Activated CD8-positive, alpha-beta memory T cell treated with anti-CD3 and anti-CD28 coated beads, Interleukin-2, amount 10 ng/mL, durations not matched to agents 7 days and 5 days (primary cell): Measurements from ENCODE around the gene C4orf17. TPM values are rescaled to one million over a fixed set of nuclear protein-coding genes. Genes with fewer than 3 reads are reported as not detected.
"Not testable (repeated sequence)": the region's sequence is repeated elsewhere in the genome, so short reads cannot be mapped to it uniquely, and the experiment has no call there.

Experiments used
- ATAC-seq: fragments of 150-1000 bp; cut with Tn5 transposase; one replicate; pipeline ENCODE4 v1.10.0; 2021; ENCODE audit warnings: moderate library complexity
- CTCF ChIA-PET: fragments of 350-600 bp; sonication (Branson Sonifier 250); formaldehyde crosslinking; loops from one replicate; lab custom pipeline; 2021; ENCODE audit warnings: antibody characterized with exemption; lab: Charles Lee
- DNase-seq: peaks from one replicate; pipeline ENCODE4 v3.0.0-alpha.2; 2020
- H3K27ac Mint-ChIP-seq: one replicate; pipeline ENCODE4 v1.8.0; 2021; ENCODE audit warnings: mild to moderate bottlenecking, mixed read lengths
- H3K27me3 Mint-ChIP-seq: one replicate; pipeline ENCODE4 v1.8.0; 2021; ENCODE audit warnings: mixed read lengths
- H3K36me3 Mint-ChIP-seq: one replicate; pipeline ENCODE4 v1.8.0; 2021; ENCODE audit warnings: mild to moderate bottlenecking, mixed read lengths
- H3K4me1 Mint-ChIP-seq: one replicate; pipeline ENCODE4 v1.8.0; 2021; ENCODE audit warnings: mixed read lengths
- H3K4me3 Mint-ChIP-seq: one replicate; pipeline ENCODE4 v1.8.0; 2021; ENCODE audit warnings: mild to moderate bottlenecking, moderate library complexity, mixed read lengths
- H3K9me3 Mint-ChIP-seq: one replicate; pipeline ENCODE4 v1.8.0; 2022; ENCODE audit warnings: low read depth, mixed read lengths
- total RNA-seq, 2 experiments: library from RNA; stranded (reverse); gene quantifications; one replicate each; pipeline ENCODE4 v1.2.3, GENCODE V29; 2021

Gene C4orf17
- not detected for total RNA-seq

DNA sequence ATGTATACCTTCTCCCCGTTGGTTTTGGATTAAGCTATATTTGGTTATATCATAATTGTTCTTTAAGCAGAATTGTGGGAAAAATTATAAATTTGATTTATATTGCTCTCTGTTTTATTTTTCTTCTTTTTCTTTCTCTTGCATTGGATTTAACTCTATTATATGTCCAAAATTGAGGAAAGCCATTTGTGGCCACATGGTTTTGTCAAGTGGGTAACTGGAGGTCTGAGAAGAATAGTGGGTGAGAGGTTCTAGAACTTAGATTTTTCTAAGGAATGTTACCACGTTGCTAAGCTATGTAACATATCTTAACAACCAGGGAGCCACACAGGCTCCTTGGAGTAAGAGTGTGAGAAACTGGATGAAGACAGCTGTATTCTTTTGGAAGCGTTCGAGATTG lies at the start of gene C4orf17:
C4orf17 (plus strand) TSS at position 301 of the 400 bp plus-strand sequence. CDS start 2,061 bp downstream, outside the sequence.
- H3K4me1 Mint-ChIP-seq = peaks cover 23% of the 10 kb centered on the region
- H3K27ac Mint-ChIP-seq = no peak within 1 kb of the TSS
- no peak within 1 kb of the TSS for H3K4me3 Mint-ChIP-seq
- no peak for DNase-seq
- H3K27me3 Mint-ChIP-seq = peaks cover 20% of the 10 kb centered on the region
- H3K9me3 Mint-ChIP-seq = no peaks in the 10 kb centered on the region
- H3K36me3 Mint-ChIP-seq = peaks cover 4% of the 10 kb centered on the region
- CTCF ChIA-PET = interaction anchor here (1.3 kb wide), 2 partner anchors 40 to 48 kb away, joined by 3 read pairs; no protein-coding TSS in a partner anchor
- ATAC-seq = no peak

DNA sequence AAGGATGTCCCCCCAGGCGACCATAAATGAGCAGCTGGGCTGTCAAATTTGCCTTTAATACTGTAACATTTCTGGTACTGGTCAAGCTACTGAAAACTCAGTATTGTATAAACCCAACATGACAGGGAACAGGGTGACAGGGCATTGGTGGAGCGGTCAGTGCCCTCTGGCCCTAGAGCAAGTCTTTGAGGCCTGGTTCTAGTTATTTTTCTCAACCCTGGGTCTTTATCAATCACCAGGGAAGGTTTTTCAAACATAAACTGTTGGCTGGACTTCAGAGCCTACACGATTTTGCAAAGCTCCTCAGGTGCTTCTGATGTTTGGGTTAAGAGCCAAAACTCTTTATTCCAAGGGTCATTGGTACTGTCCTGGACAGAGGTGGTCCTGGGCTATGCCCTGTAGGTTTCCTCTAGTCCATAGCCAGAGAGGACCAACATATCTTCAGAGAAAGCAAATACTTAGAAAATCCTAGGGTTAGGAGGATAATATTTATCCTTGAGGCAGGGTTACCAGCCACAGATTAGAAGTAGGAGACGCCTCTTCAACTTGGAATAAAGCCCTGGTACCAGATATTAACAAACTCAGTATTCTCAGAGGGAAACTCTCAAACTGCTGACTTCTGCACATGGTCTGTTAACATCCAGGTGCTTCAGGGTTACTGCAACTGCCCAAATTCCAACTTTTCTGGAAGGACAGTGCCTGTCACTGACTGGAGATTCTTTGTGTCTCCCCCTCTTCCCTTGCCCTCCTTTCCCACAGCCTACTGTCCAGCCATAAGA lies 49.0 kb upstream of the C4orf17 start:
- Mint-ChIP-seq H3K27me3 (peaks cover 29% of the 10 kb centered on the region), H3K9me3 (no peaks in the 10 kb centered on the region), H3K36me3 (no peaks in the 10 kb centered on the region), H3K27ac (no peak overlapping the region), H3K4me1 (no peaks in the 10 kb centered on the region), H3K4me3 (no peak overlapping the region)
- ATAC-seq = no peak
- CTCF ChIA-PET = interaction anchor here (0.8 to 1.7 kb wide), 3 partner anchors 29 to 55 kb away, joined by 3 read pairs; partner anchors contain the start of gene C4orf17
- no peak for DNase-seq

GRCh38 chr4:99462875-99463464 lies 47.9 kb upstream of the C4orf17 start:
- DNase-seq = peak; percentile 66
- peak; percentile 51 for ATAC-seq

DNA sequence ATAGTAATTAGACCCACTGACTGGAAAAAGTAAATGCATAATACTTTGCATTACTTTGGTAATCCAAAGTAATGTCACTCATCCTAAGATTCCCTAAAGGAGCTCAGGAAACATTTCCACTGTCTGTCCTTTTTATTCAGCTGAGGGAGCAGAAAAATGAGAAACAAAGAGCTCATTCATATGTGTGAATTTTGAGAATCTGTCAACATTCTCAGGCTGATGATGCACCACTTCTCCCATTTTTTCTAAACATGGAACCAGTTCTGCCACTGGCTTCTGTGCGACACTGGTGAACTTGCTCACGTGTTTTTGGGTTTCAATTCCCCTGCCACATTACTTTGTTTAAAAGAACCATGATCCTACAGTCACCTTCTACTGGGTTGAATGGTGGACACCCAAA lies 47.3 kb upstream of the C4orf17 start:
- no peak overlapping the region for H3K4me3 Mint-ChIP-seq
- H3K27ac Mint-ChIP-seq = no peak overlapping the region
- CTCF ChIA-PET = interaction anchor here (0.9 to 1.8 kb wide), 10 partner anchors 9 to 469 kb away, joined by 3 to 13 read pairs (median 4); partner anchors contain the start of gene METAP1
- no peaks in the 10 kb centered on the region for H3K9me3 Mint-ChIP-seq
- ATAC-seq = no peak
- H3K4me1 Mint-ChIP-seq = no peaks in the 10 kb centered on the region
- no peak for DNase-seq
- H3K36me3 Mint-ChIP-seq = no peaks in the 10 kb centered on the region
- peaks cover 39% of the 10 kb centered on the region for H3K27me3 Mint-ChIP-seq

More at GRCh38 chr4:99462875-99463464, 47.9 kb upstream of the C4orf17 start:
- H3K36me3 Mint-ChIP-seq = no peaks in the 10 kb centered on the region
- H3K4me3 Mint-ChIP-seq = no peak overlapping the region
- CTCF ChIA-PET = interaction anchor here (0.7 to 1.8 kb wide), 12 partner anchors 20 to 468 kb away, joined by 3 to 13 read pairs (median 4); partner anchors contain the start of genes C4orf17 and METAP1
- no peaks in the 10 kb centered on the region for H3K9me3 Mint-ChIP-seq
- no peak overlapping the region for H3K27ac Mint-ChIP-seq
- H3K4me1 Mint-ChIP-seq = no peaks in the 10 kb centered on the region
- peaks cover 37% of the 10 kb centered on the region for H3K27me3 Mint-ChIP-seq

GRCh38 chr4:99467887-99468286 lies 42.9 kb upstream of the C4orf17 start:
- ATAC-seq = no peak
- CTCF ChIA-PET = no interaction called here
- no peak overlapping the region for H3K27ac Mint-ChIP-seq
- no peak for DNase-seq
- no peak overlapping the region for H3K4me3 Mint-ChIP-seq
- H3K9me3 Mint-ChIP-seq = no peaks in the 10 kb centered on the region
- peaks cover 41% of the 10 kb centered on the region for H3K27me3 Mint-ChIP-seq
- no peaks in the 10 kb centered on the region for H3K4me1 Mint-ChIP-seq
- no peaks in the 10 kb centered on the region for H3K36me3 Mint-ChIP-seq

GRCh38 chr4:99468889-99469288 lies 41.9 kb upstream of the C4orf17 start:
- Mint-ChIP-seq H3K4me1 (no peaks in the 10 kb centered on the region), H3K27me3 (peaks cover 39% of the 10 kb centered on the region), H3K9me3 (no peaks in the 10 kb centered on the region), H3K27ac (no peak overlapping the region), H3K36me3 (no peaks in the 10 kb centered on the region), H3K4me3 (no peak overlapping the region)
- ATAC-seq (no peak), DNase-seq (no peak)
- CTCF ChIA-PET = no interaction called here

DNA sequence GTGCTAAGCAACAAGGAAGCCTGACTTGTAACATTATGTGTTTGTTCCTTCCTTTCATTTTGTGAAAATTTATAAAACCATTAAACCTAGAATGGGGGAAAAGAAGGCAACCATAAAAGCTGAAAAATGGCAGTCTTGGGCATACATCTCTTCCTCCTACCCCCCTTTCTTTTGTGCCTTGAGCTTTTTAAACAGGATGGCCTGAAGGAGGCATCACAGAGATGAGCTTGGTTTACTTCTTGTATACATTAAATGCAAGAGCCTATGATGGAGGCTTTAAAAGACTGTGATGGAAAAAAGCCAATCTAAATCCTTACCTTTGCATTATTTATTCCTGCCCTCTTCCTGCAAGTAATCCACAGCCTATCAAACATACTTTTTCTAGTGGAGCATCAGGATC lies 39.5 kb upstream of the C4orf17 start:
- ATAC-seq (no peak), DNase-seq (no peak)
- Mint-ChIP-seq H3K27ac (no peak overlapping the region), H3K27me3 (peaks cover 36% of the 10 kb centered on the region), H3K4me3 (no peak overlapping the region), H3K36me3 (no peaks in the 10 kb centered on the region), H3K9me3 (no peaks in the 10 kb centered on the region), H3K4me1 (no peaks in the 10 kb centered on the region)
- CTCF ChIA-PET = interaction anchor here (0.7 kb wide), 1 partner anchor 415 kb away, joined by 3 read pairs; no protein-coding TSS in a partner anchor

GRCh38 chr4:99471896-99472295 lies 38.9 kb upstream of the C4orf17 start:
- H3K36me3 Mint-ChIP-seq = no peaks in the 10 kb centered on the region
- no peak for ATAC-seq
- H3K4me1 Mint-ChIP-seq = no peaks in the 10 kb centered on the region
- DNase-seq = no peak
- no peak overlapping the region for H3K27ac Mint-ChIP-seq
- peaks cover 36% of the 10 kb centered on the region for H3K27me3 Mint-ChIP-seq
- CTCF ChIA-PET = no interaction called here
- H3K9me3 Mint-ChIP-seq = no peaks in the 10 kb centered on the region
- no peak overlapping the region for H3K4me3 Mint-ChIP-seq

- DNase-seq = no peak
- Mint-ChIP-seq H3K27ac (no peak overlapping the region), H3K9me3 (no peaks in the 10 kb centered on the region), H3K4me3 (no peak overlapping the region), H3K4me1 (no peaks in the 10 kb centered on the region), H3K27me3 (peaks cover 27% of the 10 kb centered on the region), H3K36me3 (no peaks in the 10 kb centered on the region)
- CTCF ChIA-PET = no interaction called here
- ATAC-seq = no peak
Measured at GRCh38 chr4:99473131-99473530, 37.7 kb upstream of the C4orf17 start.

DNA sequence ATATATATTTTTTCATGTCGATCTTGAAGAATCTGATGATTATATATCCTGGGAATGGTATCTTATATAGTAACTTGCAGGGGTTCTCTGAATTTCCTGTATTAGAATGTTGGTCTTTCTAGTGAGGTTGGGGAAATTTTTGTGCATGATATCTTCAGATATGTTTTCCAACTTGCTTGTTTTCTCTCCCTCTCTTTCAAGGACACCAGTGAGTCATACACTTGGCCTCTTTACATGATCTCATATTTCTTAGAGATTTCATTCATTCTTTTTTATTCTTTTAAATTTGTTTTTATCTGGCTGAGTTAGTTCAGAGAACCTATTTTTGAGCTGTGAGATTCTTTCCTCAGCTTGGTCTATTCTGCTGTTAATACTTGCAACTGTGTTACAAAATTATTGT lies 27.2 kb upstream of the C4orf17 start:
- CTCF ChIA-PET = interaction anchor here (1.0 kb wide), 1 partner anchor 9 kb away, joined by 3 read pairs; no protein-coding TSS in a partner anchor
- peaks cover 14% of the 10 kb centered on the region for H3K27me3 Mint-ChIP-seq
- no peak overlapping the region for H3K27ac Mint-ChIP-seq

DNA sequence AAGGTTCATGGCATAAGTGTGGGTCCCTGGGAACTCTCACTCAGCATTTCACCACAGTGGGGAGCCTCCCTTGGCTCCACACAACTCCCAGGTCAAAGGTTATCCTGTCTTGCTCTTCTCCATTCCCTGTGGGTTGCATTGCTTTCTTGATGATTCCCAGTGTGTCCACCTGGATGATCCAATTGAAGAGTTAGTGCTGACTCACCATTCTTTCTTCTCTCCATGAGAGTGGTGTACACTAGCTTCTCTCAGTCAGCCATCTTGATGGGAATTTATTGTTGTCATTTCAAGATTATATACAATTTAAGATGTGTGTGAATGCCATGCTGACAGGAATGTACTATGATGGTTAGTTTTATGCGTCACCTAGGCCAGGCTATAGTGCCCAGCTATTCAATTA lies 25.6 kb upstream of the C4orf17 start:
- CTCF ChIA-PET = no interaction called here
- no peaks in the 10 kb centered on the region for H3K4me1 Mint-ChIP-seq
- DNase-seq = no peak
- H3K27me3 Mint-ChIP-seq = peaks cover 16% of the 10 kb centered on the region
- no peak overlapping the region for H3K27ac Mint-ChIP-seq
- H3K4me3 Mint-ChIP-seq = no peak overlapping the region
- no peaks in the 10 kb centered on the region for H3K36me3 Mint-ChIP-seq
- peaks cover 15% of the 10 kb centered on the region for H3K9me3 Mint-ChIP-seq
- ATAC-seq = no peak

More for the DNA sequence above, 27.2 kb upstream of the C4orf17 start:
- no peak for ATAC-seq
- no peaks in the 10 kb centered on the region for H3K36me3 Mint-ChIP-seq
- no peaks in the 10 kb centered on the region for H3K4me1 Mint-ChIP-seq
- H3K4me3 Mint-ChIP-seq = no peak overlapping the region
- peaks cover 15% of the 10 kb centered on the region for H3K9me3 Mint-ChIP-seq
- no peak for DNase-seq

GRCh38 chr4:99486648-99487047 lies 24.2 kb upstream of the C4orf17 start:
- Mint-ChIP-seq H3K27me3 (peaks cover 13% of the 10 kb centered on the region), H3K9me3 (peaks cover 15% of the 10 kb centered on the region)
- H3K27ac Mint-ChIP-seq, H3K4me1 Mint-ChIP-seq, H3K36me3 Mint-ChIP-seq, H3K4me3 Mint-ChIP-seq, CTCF ChIA-PET, DNase-seq, ATAC-seq: not testable (repeated sequence)

- no peaks in the 10 kb centered on the region for H3K36me3 Mint-ChIP-seq
- DNase-seq = no peak
- peaks cover 5% of the 10 kb centered on the region for H3K27me3 Mint-ChIP-seq
- no peak overlapping the region for H3K4me3 Mint-ChIP-seq
- ATAC-seq = no peak
- CTCF ChIA-PET = no interaction called here
- H3K27ac Mint-ChIP-seq = no peak overlapping the region
- H3K4me1 Mint-ChIP-seq = no peaks in the 10 kb centered on the region
- H3K9me3 Mint-ChIP-seq = peaks cover 13% of the 10 kb centered on the region
Measured at GRCh38 chr4:99490286-99490685, 20.5 kb upstream of the C4orf17 start.
